NB4 (cell line): ENCODE measurements around the gene IGSF21.

Experiments used
- MYC ChIP-seq: IDR thresholded peaks from 2 replicates; pipeline ENCODE4 v1.6.1; 2011; ENCODE audit warnings: low read depth, low read length
- POLR2A ChIP-seq: IDR thresholded peaks from 2 replicates; pipeline ENCODE4 v1.6.1; 2011; ENCODE audit warnings: mild to moderate bottlenecking; ENCODE audit not compliant: insufficient read length; ENCODE audit errors: extremely low read depth
- TF ChIP-seq, protein P1 (sequence below): IDR thresholded peaks from one replicate; pipeline ENCODE4 v1.5.1; 2012; ENCODE audit warnings: low read depth, low read length
- TF ChIP-seq, protein P2 (sequence below): IDR thresholded peaks from 2 replicates; pipeline ENCODE4 v1.6.1; 2011; ENCODE audit warnings: low read depth, low read length

DNA sequence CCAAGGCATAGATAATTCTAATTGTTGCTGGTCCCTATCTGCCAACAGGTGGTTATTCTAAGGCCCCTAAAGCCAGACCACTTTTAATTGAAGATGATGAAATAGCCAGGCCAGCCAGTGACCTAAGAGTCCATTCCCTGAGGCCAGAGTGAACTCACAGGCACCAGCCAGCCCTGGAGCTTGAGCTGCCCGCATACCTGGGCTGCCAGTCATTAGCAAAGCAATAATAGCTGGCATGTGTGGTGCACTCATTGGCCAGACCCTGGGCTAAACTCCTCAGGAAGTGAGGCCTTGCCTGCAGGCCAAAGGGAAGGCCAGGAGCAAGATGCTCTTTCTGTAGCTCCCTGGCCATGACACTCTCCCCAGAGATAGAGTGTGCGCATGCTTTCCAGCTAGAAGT, 192.8 kb downstream of the IGSF21 start:
- TF ChIP-seq POLR2A (no peak), MYC (no peak)
- TF ChIP-seq, protein P1, sequence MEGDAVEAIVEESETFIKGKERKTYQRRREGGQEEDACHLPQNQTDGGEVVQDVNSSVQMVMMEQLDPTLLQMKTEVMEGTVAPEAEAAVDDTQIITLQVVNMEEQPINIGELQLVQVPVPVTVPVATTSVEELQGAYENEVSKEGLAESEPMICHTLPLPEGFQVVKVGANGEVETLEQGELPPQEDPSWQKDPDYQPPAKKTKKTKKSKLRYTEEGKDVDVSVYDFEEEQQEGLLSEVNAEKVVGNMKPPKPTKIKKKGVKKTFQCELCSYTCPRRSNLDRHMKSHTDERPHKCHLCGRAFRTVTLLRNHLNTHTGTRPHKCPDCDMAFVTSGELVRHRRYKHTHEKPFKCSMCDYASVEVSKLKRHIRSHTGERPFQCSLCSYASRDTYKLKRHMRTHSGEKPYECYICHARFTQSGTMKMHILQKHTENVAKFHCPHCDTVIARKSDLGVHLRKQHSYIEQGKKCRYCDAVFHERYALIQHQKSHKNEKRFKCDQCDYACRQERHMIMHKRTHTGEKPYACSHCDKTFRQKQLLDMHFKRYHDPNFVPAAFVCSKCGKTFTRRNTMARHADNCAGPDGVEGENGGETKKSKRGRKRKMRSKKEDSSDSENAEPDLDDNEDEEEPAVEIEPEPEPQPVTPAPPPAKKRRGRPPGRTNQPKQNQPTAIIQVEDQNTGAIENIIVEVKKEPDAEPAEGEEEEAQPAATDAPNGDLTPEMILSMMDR: no peak
- TF ChIP-seq, protein P2, sequence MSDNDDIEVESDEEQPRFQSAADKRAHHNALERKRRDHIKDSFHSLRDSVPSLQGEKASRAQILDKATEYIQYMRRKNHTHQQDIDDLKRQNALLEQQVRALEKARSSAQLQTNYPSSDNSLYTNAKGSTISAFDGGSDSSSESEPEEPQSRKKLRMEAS: no peak
